Kidney (tissue), 14 donors: ENCODE measurements around the gene FAM174A. TPM values are rescaled to one million over a fixed set of nuclear protein-coding genes. Genes with fewer than 3 reads are reported as not detected.

ENCODE experiments used
- DNase-seq, 5 donors: peaks; one replicate each; pipeline ENCODE4 v3.0.0-alpha.2; 2013 to 2020
- FAIRE-seq: peaks from 2 replicates; lab custom pipeline; 2012; peaks lifted over from hg19 to GRCh38; lab: Jason Lieb, UNC
- H3K27ac ChIP-seq, 2 donors: one replicate each; pipeline ENCODE4 v1.7.0; 2013; ENCODE audit warnings: low read depth in 2 of 2, low read length in 2 of 2, inconsistent platforms in 1 of 2
- H3K27me3 ChIP-seq: one replicate; pipeline ENCODE4 v1.7.1; 2013; ENCODE audit warnings: low read length, inconsistent platforms; ENCODE audit not compliant: control insufficient read depth, insufficient read depth
- H3K36me3 ChIP-seq, 3 donors: one replicate each; pipeline versions ENCODE4 v1.7.0 to v1.7.1; 2013; ENCODE audit warnings: low read length in 3 of 3, control low read depth in 1 of 3, inconsistent platforms in 1 of 3; ENCODE audit not compliant: insufficient read depth in 3 of 3, control insufficient read depth in 2 of 3
- H3K4me1 ChIP-seq, 3 donors: one replicate each; pipeline versions ENCODE4 v1.7.0 to v1.7.1; 2013; ENCODE audit warnings: low read length in 3 of 3, inconsistent platforms in 1 of 3, low read depth in 1 of 3; ENCODE audit not compliant: control insufficient read depth in 2 of 3, insufficient read depth in 2 of 3
- H3K4me3 ChIP-seq, 3 donors: one replicate each; pipeline versions ENCODE4 v1.7.0 to v1.8.1; 2013; ENCODE audit warnings: low read length in 3 of 3, control low read depth in 1 of 3, inconsistent platforms in 1 of 3
- H3K9ac ChIP-seq, 3 donors: one replicate each; pipeline versions ENCODE4 v1.7.0 to v1.7.1; 2013; ENCODE audit warnings: low read length in 3 of 3, control low read depth in 1 of 3, inconsistent platforms in 1 of 3
- H3K9me3 ChIP-seq, 3 donors: one replicate each; pipeline versions ENCODE4 v1.7.0 to v1.7.1; 2013; ENCODE audit warnings: low read length in 3 of 3, control low read depth in 1 of 3, inconsistent platforms in 1 of 3; ENCODE audit not compliant: control insufficient read depth in 2 of 3, insufficient read depth in 1 of 3
- CTCF ChIP-seq: IDR thresholded peaks from 3 replicates; pipeline ENCODE4 v1.5.1; 2012; ENCODE audit warnings: mild to moderate bottlenecking, moderate library complexity, borderline replicate concordance; ENCODE audit not compliant: insufficient read depth; ENCODE audit errors: extremely low read depth
- intact Hi-C: fragments of 100-400 bp; cut with DNase I; formaldehyde crosslinking; loops from one replicate; pipeline ENCODE4 v1.11.1; 2022
- polyA plus RNA-seq: library from polyadenylated mRNA; stranded (reverse); fragments of 350-450 nt; fragmentation: Illumina TruSeq; extraction: RNeasy Lipid Tissue Mini Kit (QIAGEN cat#74804); gene quantifications from one replicate; pipeline ENCODE4 v1.2.3, GENCODE V29; 2014; ENCODE audit warnings: low read depth, low replicate concordance; ENCODE audit not compliant: insufficient read depth
- total RNA-seq: library from RNA; stranded (reverse); fragmentation: NEBNext Ultra II Directional; extraction: Animal tissue kit (Norgen Biotek cat#: 25700); gene quantifications from one replicate; pipeline ENCODE4 v1.2.1, GENCODE V29; 2021
- donor health status: control.
- donor health status: control.
- donor health status: control.
- donor health status: control.
- donor health status: control.
- donor health status: DM: yes; HTN: yes; CAD: no.
- donor health status: Normal renal cell carcinoma (clear cell type).

FAM174A gene
- total and polyA plus RNA-seq, 2 donors from 2014 or later = 21.1 to 29.5 TPM

GRCh38 chr5:100609594-100609993, 74.4 kb downstream of the FAM174A start:
- Histone ChIP-seq H3K36me3 (no peaks in the 10 kb centered on the region), H3K9ac (no peak overlapping the region), H3K4me3 (no peak overlapping the region), H3K9me3 (no peaks in the 10 kb centered on the region), H3K4me1 (no peaks in the 10 kb centered on the region), H3K27me3 (no peaks in the 10 kb centered on the region), H3K27ac (no peak overlapping the region)
- DNase-seq = no peak
- intact Hi-C loops = no loop called here
- no peak for TF ChIP-seq CTCF
- FAIRE-seq = no peak

GRCh38 chr5:100614308-100614707, 79.1 kb downstream of the FAM174A start:
- Histone ChIP-seq H3K27ac (no peak overlapping the region), H3K9me3 (no peaks in the 10 kb centered on the region), H3K27me3 (no peaks in the 10 kb centered on the region), H3K36me3 (no peaks in the 10 kb centered on the region), H3K4me1 (no peaks in the 10 kb centered on the region), H3K4me3 (no peak overlapping the region), H3K9ac (no peak overlapping the region)
- FAIRE-seq (no peak), DNase-seq (no peak)
- no peak for TF ChIP-seq CTCF
- intact Hi-C loops = no loop called here

- H3K4me3 ChIP-seq = no peak overlapping the region
- H3K36me3 ChIP-seq = no peaks in the 10 kb centered on the region
- TF ChIP-seq CTCF = no peak
- no peaks in the 10 kb centered on the region for H3K9me3 ChIP-seq
- no peak overlapping the region for H3K27ac ChIP-seq
- H3K4me1 ChIP-seq = no peaks in the 10 kb centered on the region
- no peak for DNase-seq
- intact Hi-C loops = no loop called here
- no peaks in the 10 kb centered on the region for H3K27me3 ChIP-seq
- no peak overlapping the region for H3K9ac ChIP-seq
- FAIRE-seq = no peak
These were observed 80.2 kb downstream of the FAM174A start for GRCh38 chr5:100615362-100615761.

GRCh38 chr5:100616291-100616690, 81.1 kb downstream of the FAM174A start:
- Histone ChIP-seq H3K27ac (no peak overlapping the region), H3K4me3 (no peak overlapping the region), H3K27me3 (no peaks in the 10 kb centered on the region), H3K9me3 (no peaks in the 10 kb centered on the region), H3K4me1 (no peaks in the 10 kb centered on the region), H3K9ac (no peak overlapping the region), H3K36me3 (no peaks in the 10 kb centered on the region)
- intact Hi-C loops = no loop called here
- FAIRE-seq = no peak
- no peak for TF ChIP-seq CTCF
- no peak for DNase-seq
